Liver (tissue), 9 donors: ENCODE data around the gene ITGB4. TPM values are rescaled to one million over a fixed set of nuclear protein-coding genes. Genes with fewer than 3 reads are reported as not detected.

Experiments used
- DNase-seq: peaks from one replicate; pipeline ENCODE4 v3.0.0-alpha.2; 2017; ENCODE audit warnings: low spot score
- H3K27ac ChIP-seq, 2 donors: one replicate each; pipeline ENCODE4 v1.7.0; 2013; ENCODE audit warnings: inconsistent platforms in 2 of 2, low read length in 2 of 2, control low read depth in 1 of 2, low read depth in 1 of 2, mild to moderate bottlenecking in 1 of 2
- H3K27me3 ChIP-seq, 4 donors: one replicate each; pipeline versions ENCODE4 v1.6.1 to v1.7.0; 2013; ENCODE audit warnings: low read length in 3 of 4, inconsistent platforms in 1 of 4, mild to moderate bottlenecking in 1 of 4, moderate library complexity in 1 of 4; ENCODE audit not compliant: control insufficient read depth in 4 of 4, insufficient read depth in 4 of 4
- H3K36me3 ChIP-seq, 4 donors: one replicate each; pipeline versions ENCODE4 v1.6.1 to v1.7.0; 2013; ENCODE audit warnings: low read length in 3 of 4, mild to moderate bottlenecking in 3 of 4, low read depth in 1 of 4, moderate library complexity in 1 of 4; ENCODE audit not compliant: control insufficient read depth in 4 of 4, insufficient read depth in 3 of 4
- H3K4me1 ChIP-seq, 4 donors: one replicate each; pipeline versions ENCODE4 v1.6.1 to v1.7.0; 2013; ENCODE audit warnings: low read length in 3 of 4, mild to moderate bottlenecking in 3 of 4, moderate library complexity in 1 of 4; ENCODE audit not compliant: control insufficient read depth in 4 of 4, insufficient read depth in 4 of 4
- H3K4me3 ChIP-seq, 3 donors: one replicate each; pipeline versions ENCODE4 v1.6.1 to v1.7.0; 2013; ENCODE audit warnings: low read length in 3 of 3, control low read depth in 1 of 3, low read depth in 1 of 3, mild to moderate bottlenecking in 1 of 3
- H3K9ac ChIP-seq, 2 donors: one replicate each; pipeline ENCODE4 v1.7.0; 2013; ENCODE audit warnings: low read length in 2 of 2, mild to moderate bottlenecking in 2 of 2, moderate library complexity in 2 of 2, control low read depth in 1 of 2, low read depth in 1 of 2
- H3K9me3 ChIP-seq, 4 donors: one replicate each; pipeline versions ENCODE4 v1.6.1 to v1.7.0; 2013; ENCODE audit warnings: low read length in 3 of 4; ENCODE audit not compliant: control insufficient read depth in 4 of 4
- CTCF ChIP-seq: fragments of 150-350 bp; IDR thresholded peaks from 2 replicates; pipeline ENCODE4 v1.5.1; 2017; ENCODE audit warnings: improper control_type of control experiment, low read depth, low read length; ENCODE audit not compliant: missing input control
- EGR1 ChIP-seq, 2 donors: IDR thresholded peaks; 2 replicates each; pipeline ENCODE4 v1.6.1; 2016 to 2018; ENCODE audit warnings: antibody characterized with exemption in 2 of 2, low read depth in 2 of 2
- FOXA1 ChIP-seq: IDR thresholded peaks from 2 replicates; pipeline ENCODE4 v1.6.1; 2016; ENCODE audit warnings: antibody characterized with exemption
- FOXA2 ChIP-seq: IDR thresholded peaks from 2 replicates; pipeline ENCODE4 v1.6.1; 2016; ENCODE audit warnings: antibody characterized with exemption
- GABPA ChIP-seq, 2 donors: IDR thresholded peaks in 1 of 2; conservative IDR thresholded peaks in 1 of 2; 2 replicates each; pipeline ENCODE4 v1.6.1; 2016; ENCODE audit warnings: antibody characterized with exemption in 2 of 2, mild to moderate bottlenecking in 1 of 2, moderate library complexity in 1 of 2
- HNF4A ChIP-seq, 2 donors: conservative IDR thresholded peaks; 2 replicates each; pipeline ENCODE4 v1.6.1; 2016; ENCODE audit warnings: antibody characterized with exemption in 2 of 2, mild to moderate bottlenecking in 2 of 2
- HNF4G ChIP-seq: IDR thresholded peaks from 2 replicates; pipeline ENCODE4 v1.6.1; 2016; ENCODE audit warnings: antibody characterized with exemption
- JUND ChIP-seq, 2 donors: IDR thresholded peaks; 2 replicates each; pipeline ENCODE4 v1.6.1; 2016; ENCODE audit warnings: antibody characterized with exemption in 2 of 2
- MAX ChIP-seq: IDR thresholded peaks from 2 replicates; pipeline ENCODE4 v1.6.1; 2016; ENCODE audit warnings: antibody characterized with exemption
- NR2F2 ChIP-seq: IDR thresholded peaks from 2 replicates; pipeline ENCODE4 v1.6.1; 2016; ENCODE audit warnings: antibody characterized with exemption
- REST ChIP-seq: IDR thresholded peaks from 2 replicates; pipeline ENCODE4 v1.6.1; 2016; ENCODE audit warnings: antibody characterized with exemption, mild to moderate bottlenecking
- RXRA ChIP-seq, 2 donors: IDR thresholded peaks; 2 replicates each; pipeline ENCODE4 v1.6.1; 2017 to 2018; ENCODE audit warnings: antibody characterized with exemption in 2 of 2, mild to moderate bottlenecking in 1 of 2
- SP1 ChIP-seq: IDR thresholded peaks from 2 replicates; pipeline ENCODE4 v1.6.1; 2018; ENCODE audit warnings: antibody characterized with exemption, mild to moderate bottlenecking
- YY1 ChIP-seq: IDR thresholded peaks from 2 replicates; pipeline ENCODE4 v1.6.1; 2016; ENCODE audit warnings: antibody characterized with exemption, mild to moderate bottlenecking
- ZBTB33 ChIP-seq: IDR thresholded peaks from 2 replicates; pipeline ENCODE4 v1.6.1; 2016; ENCODE audit warnings: antibody characterized with exemption
- WGBS: extraction: QIAGEN DNeasy Blood & Tissue Kit; methylation state at CpG from one replicate; pipeline ENCODE4 v1.1.7; 2013; 5-methylcytosine and 5-hydroxymethylcytosine counted together
- polyA plus RNA-seq, 2 donors: library from polyadenylated mRNA; stranded (reverse) in 1 of 2; unstranded in 1 of 2; fragments of 200-250 nt in 1 of 2; fragments of >200 nt in 1 of 2; fragmentation: Nextera tagmentation in 1 of 2; extraction: Ambion mirVana in 1 of 2; gene quantifications; one replicate each; pipeline versions ENCODE4 v1.2.1 to v1.2.3, GENCODE V29; 2013 to 2015
- total RNA-seq, 2 donors: library from RNA; depleted of rRNA; stranded (reverse); fragments of >200 nt; gene quantifications; one replicate each; pipeline ENCODE4 v1.2.3, GENCODE V29; 2014
- TF ChIP-seq, protein P1 (sequence below): IDR thresholded peaks from 2 replicates; pipeline ENCODE4 v1.6.1; 2016; ENCODE audit warnings: antibody characterized with exemption
- donor health status: healthy.
- donor health status: healthy.
- donor health status: healthy.
- donor health status: healthy.
- donor health status: healthy.

The ITGB4 gene
- total and polyA plus RNA-seq, 4 donors = 0.42 to 1.4 (median 1.3) TPM

GRCh38 chr17:75762513-75763268 lies 41.4 kb downstream of the ITGB4 start:
- TF ChIP-seq, protein P1, sequence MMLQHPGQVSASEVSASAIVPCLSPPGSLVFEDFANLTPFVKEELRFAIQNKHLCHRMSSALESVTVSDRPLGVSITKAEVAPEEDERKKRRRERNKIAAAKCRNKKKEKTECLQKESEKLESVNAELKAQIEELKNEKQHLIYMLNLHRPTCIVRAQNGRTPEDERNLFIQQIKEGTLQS = no peak
- TF ChIP-seq RXRA (IDR thresholded peaks at IDR 0.05) = no peak
- no peak for TF ChIP-seq CTCF
- TF ChIP-seq EGR1 (IDR thresholded peaks at IDR 0.05; ENCODE audit: low read depth in 2 of 2) = no peak
- no peak for TF ChIP-seq FOXA2
- no peak for TF ChIP-seq HNF4G
- TF ChIP-seq ZBTB33 = no peak
- TF ChIP-seq JUND (IDR thresholded peaks at IDR 0.05) = no peak
- TF ChIP-seq GABPA (IDR thresholded peaks at IDR 0.05 in 1 of 2, conservative IDR thresholded peaks at IDR 0.05 in 1 of 2) = no peak
- no peak for TF ChIP-seq REST
- TF ChIP-seq FOXA1 = no peak
- no peak for TF ChIP-seq NR2F2
- whole genome bisulfite sequencing = 96% methylated on average over 27 of the region's 27 CpGs
- DNase-seq = no peak
- Histone ChIP-seq H3K9ac (no peak overlapping the region), H3K36me3 (peaks cover 0 to 14% (median under 1%) of the 10 kb centered on the region in 4 donors), H3K4me3 (no peak overlapping the region), H3K27ac (no peak overlapping the region), H3K4me1 (peaks cover 10 to 28% (median 20%) of the 10 kb centered on the region in 4 donors), H3K9me3 (no peaks in the 10 kb centered on the region), H3K27me3 (no peaks in the 10 kb centered on the region)

GRCh38 chr17:75763269-75763607 lies 42.0 kb downstream of the ITGB4 start:
- H3K27ac ChIP-seq = no peak overlapping the region
- no peak overlapping the region for H3K9ac ChIP-seq
- no peak for DNase-seq
- WGBS = 88% methylated on average over 3 of the region's 3 CpGs
- H3K36me3 ChIP-seq = peaks cover 0 to 9% (median 0%) of the 10 kb centered on the region in 4 donors
- H3K4me1 ChIP-seq = peaks cover 10 to 28% (median 20%) of the 10 kb centered on the region in 4 donors
- no peaks in the 10 kb centered on the region for H3K9me3 ChIP-seq
- no peak overlapping the region for H3K4me3 ChIP-seq
- H3K27me3 ChIP-seq = no peaks in the 10 kb centered on the region
- no peak for TF ChIP-seq SP1
- no peak for TF ChIP-seq FOXA1
- TF ChIP-seq, protein P1 = no peak
- TF ChIP-seq HNF4A (conservative IDR thresholded peaks at IDR 0.05) = no peak
- no peak for TF ChIP-seq REST
- TF ChIP-seq MAX = no peak
- no peak for TF ChIP-seq JUND (IDR thresholded peaks at IDR 0.05)
- TF ChIP-seq NR2F2 = no peak
- no peak for TF ChIP-seq RXRA (IDR thresholded peaks at IDR 0.05)
- no peak for TF ChIP-seq YY1
- TF ChIP-seq GABPA (IDR thresholded peaks at IDR 0.05 in 1 of 2, conservative IDR thresholded peaks at IDR 0.05 in 1 of 2) = no peak
- TF ChIP-seq EGR1 (IDR thresholded peaks at IDR 0.05; ENCODE audit: low read depth in 2 of 2) = no peak
- TF ChIP-seq ZBTB33 = no peak
- TF ChIP-seq FOXA2 = no peak
